ENCODE measurements around the gene PLXNB2.

GRCh38 chr22:50225200-50225969, 82.1 kb downstream of the PLXNB2 start:
- no peak for TF ChIP-seq CTCF (conservative IDR thresholded peaks at IDR 0.05)
- TF ChIP-seq EZH2 (IDR thresholded peaks at IDR 0.05; ENCODE audit: low read depth), result no peak
